GM12891 (cell line): ENCODE data around the gene RNLS.

Experiments
- POLR2A ChIP-seq: IDR thresholded peaks from 2 replicates; pipeline ENCODE4 v1.6.1; 2011; ENCODE audit warnings: low read depth, low read length, control low read depth
- TAF1 ChIP-seq: IDR thresholded peaks from 2 replicates; pipeline ENCODE4 v1.6.1; 2011; ENCODE audit warnings: low read depth, low read length, control low read depth

DNA sequence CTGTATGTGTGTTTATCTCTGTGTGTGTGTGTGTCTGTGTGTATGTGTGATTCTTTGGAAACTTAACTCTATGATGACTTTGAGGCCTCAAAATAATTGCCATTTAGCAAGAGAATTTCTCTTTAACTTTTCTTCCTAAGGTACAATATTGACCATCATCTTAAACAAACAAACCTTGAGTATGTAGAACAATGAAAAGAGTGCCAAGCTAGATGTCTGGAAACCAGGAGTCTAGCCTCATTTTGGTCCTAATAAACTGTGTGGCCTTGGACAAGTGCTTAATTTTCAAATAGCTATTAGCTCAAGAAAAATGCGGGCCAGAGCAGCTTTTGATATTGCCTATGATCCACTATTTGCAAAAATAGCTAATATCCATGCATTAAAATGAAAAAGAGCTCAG, 119.3 kb downstream of the RNLS start:
- TF ChIP-seq POLR2A (no peak), TAF1 (no peak)
